Measurements from ENCODE around the gene IL1B. TPM values are rescaled to one million over a fixed set of nuclear protein-coding genes. Genes with fewer than 3 reads are reported as not detected.

Gene IL1B
- total RNA-seq, 1 donor from 2014 or later, result not detected

- no peaks in the 10 kb centered on the region for H3K27me3 ChIP-seq
- H3K36me3 ChIP-seq, result no peaks in the 10 kb centered on the region
- no peaks in the 10 kb centered on the region for H3K4me1 ChIP-seq
- no peaks in the 10 kb centered on the region for H3K9me3 ChIP-seq (ENCODE audit: low read depth)
- peaks cover 2% of the 10 kb centered on the region for H3K27me3 Mint-ChIP-seq (ENCODE audit: insufficient read depth, low read depth)
- no peak overlapping the region for H3K4me2 ChIP-seq
- H3K36me3 Mint-ChIP-seq, result no peaks in the 10 kb centered on the region
- no peaks in the 10 kb centered on the region for H4K20me1 ChIP-seq (ENCODE audit: low read depth)
- H3K4me1 Mint-ChIP-seq, result peaks cover 4% of the 10 kb centered on the region
- TF ChIP-seq EZH2phosphoT487 (IDR thresholded peaks at IDR 0.05) (no peak), CTCF (IDR thresholded peaks at IDR 0.05) (no peak), EZH2 (IDR thresholded peaks at IDR 0.05) (no peak)
- H3K79me2 ChIP-seq (ENCODE audit: low read depth), result no peaks in the 10 kb centered on the region
- H3K27ac ChIP-seq, result no peak overlapping the region
- H3K9me3 Mint-ChIP-seq, result no peaks in the 10 kb centered on the region
- H3K9ac ChIP-seq, result no peak overlapping the region
- H3K27ac Mint-ChIP-seq, result no peak overlapping the region
- no peaks in the 10 kb centered on the region for H3F3A ChIP-seq (ENCODE audit: low read depth)
- no peak overlapping the region for H2AFZ ChIP-seq (replicated peaks)
- no peak overlapping the region for H3K4me3 ChIP-seq
- no peak for DNase-seq (ENCODE audit: low spot score)
- no peak overlapping the region for H3K4me3 Mint-ChIP-seq
Measured at GRCh38 chr2:112829101-112829960, 7.2 kb downstream of the IL1B start.

- no peaks in the 10 kb centered on the region for H4K20me1 ChIP-seq (ENCODE audit: low read depth)
- H3K27ac ChIP-seq, result no peak overlapping the region
- Mint-ChIP-seq H3K4me1 (peaks cover under 1% of the 10 kb centered on the region), H3K36me3 (peaks cover under 1% of the 10 kb centered on the region), H3K27me3 (ENCODE audit: insufficient read depth, low read depth) (peaks cover 2% of the 10 kb centered on the region), H3K27ac (no peak overlapping the region), H3K4me3 (no peak overlapping the region), H3K9me3 (no peaks in the 10 kb centered on the region)
- no peak for DNase-seq (ENCODE audit: low spot score)
- H3K4me3 ChIP-seq, result no peak overlapping the region
- TF ChIP-seq EZH2 (IDR thresholded peaks at IDR 0.05), result no peak
- TF ChIP-seq CTCF (IDR thresholded peaks at IDR 0.05), result no peak
- TF ChIP-seq EZH2phosphoT487 (IDR thresholded peaks at IDR 0.05), result no peak
- H3K36me3 ChIP-seq, result no peaks in the 10 kb centered on the region
- no peaks in the 10 kb centered on the region for H3K79me2 ChIP-seq (ENCODE audit: low read depth)
- no peak overlapping the region for H3K4me2 ChIP-seq
- H2AFZ ChIP-seq (replicated peaks), result no peak overlapping the region
- no peaks in the 10 kb centered on the region for H3K9me3 ChIP-seq (ENCODE audit: low read depth)
- H3K27me3 ChIP-seq, result no peaks in the 10 kb centered on the region
- no peaks in the 10 kb centered on the region for H3F3A ChIP-seq (ENCODE audit: low read depth)
- no peak overlapping the region for H3K9ac ChIP-seq
- H3K4me1 ChIP-seq, result no peaks in the 10 kb centered on the region
Measured at GRCh38 chr2:112828251-112828691, 8.3 kb downstream of the IL1B start.

GRCh38 chr2:112827604-112828185 lies 8.9 kb downstream of the IL1B start:
- no peak for DNase-seq (ENCODE audit: low spot score)
- no peak overlapping the region for H3K4me3 ChIP-seq
- Mint-ChIP-seq H3K9me3 (no peaks in the 10 kb centered on the region), H3K27ac (no peak overlapping the region), H3K4me1 (peaks cover 2% of the 10 kb centered on the region), H3K36me3 (peaks cover 2% of the 10 kb centered on the region), H3K27me3 (ENCODE audit: insufficient read depth, low read depth) (peaks cover 2% of the 10 kb centered on the region), H3K4me3 (no peak overlapping the region)
- H2AFZ ChIP-seq (replicated peaks), result no peak overlapping the region
- no peaks in the 10 kb centered on the region for H4K20me1 ChIP-seq (ENCODE audit: low read depth)
- H3K79me2 ChIP-seq (ENCODE audit: low read depth), result no peaks in the 10 kb centered on the region
- H3K9me3 ChIP-seq (ENCODE audit: low read depth), result no peaks in the 10 kb centered on the region
- H3K27me3 ChIP-seq, result no peaks in the 10 kb centered on the region
- H3K4me2 ChIP-seq, result no peak overlapping the region
- H3K4me1 ChIP-seq, result no peaks in the 10 kb centered on the region
- H3F3A ChIP-seq (ENCODE audit: low read depth), result no peaks in the 10 kb centered on the region
- H3K9ac ChIP-seq, result no peak overlapping the region
- H3K36me3 ChIP-seq, result no peaks in the 10 kb centered on the region
- no peak overlapping the region for H3K27ac ChIP-seq
- no peak for TF ChIP-seq CTCF (IDR thresholded peaks at IDR 0.05)
- TF ChIP-seq EZH2 (IDR thresholded peaks at IDR 0.05), result no peak
- TF ChIP-seq EZH2phosphoT487 (IDR thresholded peaks at IDR 0.05), result no peak

Measured in neural progenitor cell (in vitro differentiated cells).